GM20000 (cell line): ENCODE data around the gene MAN1A1.

Experiments used
- DNase-seq: peaks from one replicate; pipeline ENCODE4 v3.0.0; 2012; ENCODE audit warnings: low spot score
- CTCF ChIP-seq: IDR thresholded peaks from 2 replicates; pipeline ENCODE4 v1.5.1; 2012; ENCODE audit warnings: mild to moderate bottlenecking, control low read depth; ENCODE audit errors: extremely low read depth, missing control alignments

MAN1A1 gene

GRCh38 chr6:119310486-119311036, 39.0 kb downstream of the MAN1A1 start:
- TF ChIP-seq CTCF: no peak
- DNase-seq: no peak

GRCh38 chr6:119308991-119309657, 40.4 kb downstream of the MAN1A1 start:
- no peak for DNase-seq

GRCh38 chr6:119308048-119308570, 41.5 kb downstream of the MAN1A1 start:
- DNase-seq: no peak
- no peak for TF ChIP-seq CTCF

More at GRCh38 chr6:119308991-119309657, 40.4 kb downstream of the MAN1A1 start:
- TF ChIP-seq CTCF: no peak

- no peak for TF ChIP-seq CTCF
- DNase-seq: no peak
Measured at GRCh38 chr6:119307056-119307455, 42.5 kb downstream of the MAN1A1 start.

GRCh38 chr6:119306396-119306968, 43.1 kb downstream of the MAN1A1 start:
- DNase-seq: no peak

GRCh38 chr6:119303164-119303887, 46.2 kb downstream of the MAN1A1 start:
- no peak for TF ChIP-seq CTCF
- DNase-seq: no peak

More at GRCh38 chr6:119306396-119306968, 43.1 kb downstream of the MAN1A1 start:
- no peak for TF ChIP-seq CTCF
